K562 (cell line): Measurements from ENCODE around the gene ABCA1. TPM values are rescaled to one million over a fixed set of nuclear protein-coding genes. Genes with fewer than 3 reads are reported as not detected.

Experiments used
- ATAC-seq: fragments of 200-7000 bp; cut with Tn5 transposase; 3 replicates; pipeline ENCODE4 v1.9.1; 2020; ENCODE audit warnings: moderate library complexity
- BruUV-seq: library from RNA; stranded (reverse); fragments of 400-500 nt; replicated peaks from 2 replicates; lab custom pipeline; 2021; lab: Mats Ljungman, UMichigan
- CTCF ChIA-PET: fragments of 300-600 bp; formaldehyde crosslinking; extraction: SDS; loops from one replicate; lab custom pipeline; 2021; ENCODE audit warnings: low intra/inter-chr PET ratio; lab: Yijun Ruan, JAX
- POLR2A ChIA-PET: fragments of 300-600, 350-650 bp; sonication (Branson Sonifier 250); formaldehyde crosslinking; extraction: SDS; loops from one replicate; lab custom pipeline; 2021; ENCODE audit warnings: antibody characterized with exemption, inconsistent platforms; lab: Yijun Ruan, JAX
- DNase-seq, 4 experiments: peaks; one replicate each; pipeline versions ENCODE4 v3.0.0 to v3.0.0-alpha.2; 2011 to 2018; ENCODE audit warnings: low spot score in 3 of 4, mixed read lengths in 3 of 4; ENCODE audit errors: extremely low read depth in 1 of 4
- FAIRE-seq: peaks from 2 replicates; lab custom pipeline; 2011; peaks lifted over from hg19 to GRCh38; lab: Jason Lieb, UNC
- H2AFZ ChIP-seq: 2 replicates; pipeline ENCODE4 v1.6.0; 2011; ENCODE audit warnings: low read depth, low read length, control low read depth, inconsistent platforms
- H3K27ac ChIP-seq: fragments of 200-600 bp; 3 replicates; pipeline ENCODE4 v1.8.0; 2011; ENCODE audit warnings: low read depth, mild to moderate bottlenecking, control low read depth, inconsistent platforms, low read length, moderate library complexity, mixed read lengths; ENCODE audit errors: extremely low read depth
- H3K27me3 ChIP-seq, 2 experiments: fragments of 300-600 bp in 1 of 2; 2 replicates in 1 of 2; 3 replicates in 1 of 2; pipeline versions ENCODE4 v1.6.0 to v1.8.0; 2011; ENCODE audit warnings: inconsistent platforms in 2 of 2, low read length in 2 of 2, mild to moderate bottlenecking in 1 of 2, mixed read lengths in 1 of 2, moderate library complexity in 1 of 2; ENCODE audit not compliant: control insufficient read depth in 2 of 2, insufficient read depth in 2 of 2
- H3K36me3 ChIP-seq: fragments of 300-600 bp; 3 replicates; pipeline ENCODE4 v1.8.0; 2011; ENCODE audit warnings: mild to moderate bottlenecking, low read length, inconsistent platforms; ENCODE audit not compliant: control insufficient read depth, insufficient read depth
- H3K4me1 ChIP-seq, 2 experiments: fragments of 200-600 bp in 1 of 2; replicated peaks in 1 of 2; 2 replicates in 1 of 2; 3 replicates in 1 of 2; pipeline versions ENCODE4 v1.5.1 to v1.8.0; 2011; ENCODE audit warnings: inconsistent platforms in 2 of 2, low read length in 2 of 2, mild to moderate bottlenecking in 1 of 2, mixed read lengths in 1 of 2, moderate library complexity in 1 of 2; ENCODE audit not compliant: control insufficient read depth in 2 of 2, insufficient read depth in 2 of 2
- H3K4me2 ChIP-seq: 2 replicates; pipeline ENCODE4 v1.6.1; 2011; ENCODE audit warnings: low read length, control low read depth, inconsistent platforms, mixed read lengths; ENCODE audit not compliant: insufficient read depth
- H3K4me3 ChIP-seq: fragments of 200-600 bp; sonication (generic), shearing (Covaris generic); 2 replicates; pipeline ENCODE4 v1.5.1; 2016; ENCODE audit warnings: control low read depth, inconsistent platforms
- H3K79me2 ChIP-seq: fragments of 200-600 bp; 3 replicates; pipeline ENCODE4 v1.8.0; 2011; ENCODE audit warnings: low read length, inconsistent platforms; ENCODE audit not compliant: control insufficient read depth, insufficient read depth
- H3K9ac ChIP-seq, 2 experiments: 2 replicates each; pipeline versions ENCODE4 v1.6.0 to v1.6.1; 2011; ENCODE audit warnings: low read depth in 2 of 2, low read length in 2 of 2, control low read depth in 1 of 2, inconsistent platforms in 1 of 2, mild to moderate bottlenecking in 1 of 2, mixed read lengths in 1 of 2; ENCODE audit not compliant: insufficient read depth in 1 of 2
- H3K9me1 ChIP-seq: one replicate; pipeline ENCODE4 v1.6.0; 2011; ENCODE audit warnings: inconsistent platforms, mild to moderate bottlenecking, low read length, moderate library complexity; ENCODE audit not compliant: control insufficient read depth, insufficient read depth
- H3K9me3 ChIP-seq: replicated peaks from 2 replicates; pipeline ENCODE4 v1.5.1; 2011; ENCODE audit warnings: low read depth, low read length, inconsistent platforms; ENCODE audit not compliant: control insufficient read depth, insufficient read depth
- H4K20me1 ChIP-seq: replicated peaks from 2 replicates; pipeline ENCODE4 v1.6.1; 2011; ENCODE audit warnings: low read length, inconsistent platforms, mixed read lengths; ENCODE audit not compliant: control insufficient read depth, insufficient read depth
- ATF4 ChIP-seq: fragments of 450-650 bp; formaldehyde crosslinking; IDR thresholded peaks from 2 replicates; pipeline ENCODE4 v1.4.0; 2022; ENCODE audit warnings: mild to moderate bottlenecking, moderate library complexity
- BRD9 ChIP-seq: fragments of 450-650 bp; IDR thresholded peaks from 2 replicates; pipeline ENCODE4 v1.6.1; 2018; ENCODE audit warnings: low read depth; ENCODE audit not compliant: partially characterized antibody
- CHD1 ChIP-seq: fragments of 200-600 bp; sonication (generic); IDR thresholded peaks from one replicate; pipeline ENCODE4 v1.6.1; 2012; ENCODE audit warnings: mild to moderate bottlenecking, moderate library complexity, low read length, inconsistent platforms
- DIDO1 ChIP-seq: fragments of 450-650 bp; IDR thresholded peaks from 2 replicates; pipeline ENCODE4 v1.6.1; 2016; ENCODE audit warnings: low read depth, missing biosample characterization, missing genetic modification characterization
- GABPA ChIP-seq: fragments of 200-800 bp; sonication (Bioruptor generic); conservative IDR thresholded peaks from 2 replicates; pipeline ENCODE4 v1.6.1; 2016; ENCODE audit warnings: low read depth, missing genetic modification characterization, missing compliant biosample characterization
- GTF2A2 ChIP-seq: IDR thresholded peaks from 2 replicates; pipeline ENCODE4 v1.6.1; 2016; ENCODE audit warnings: mild to moderate bottlenecking, missing genetic modification characterization, missing compliant biosample characterization
- HNRNPK ChIP-seq: fragments of 200-400 bp; formaldehyde crosslinking; IDR thresholded peaks from one replicate; pipeline ENCODE4 v1.6.1; 2018; ENCODE audit warnings: mild to moderate bottlenecking, low read depth, low read length; ENCODE audit not compliant: poor library complexity, severe bottlenecking
- MEF2D ChIP-seq: conservative IDR thresholded peaks from 2 replicates; pipeline ENCODE4 v1.6.1; 2016; ENCODE audit warnings: low read depth, missing genetic modification characterization, missing compliant biosample characterization
- PRPF4 ChIP-seq: fragments of 200-400 bp; formaldehyde crosslinking; IDR thresholded peaks from one replicate; pipeline ENCODE4 v1.6.1; 2017; ENCODE audit warnings: low read length, low read depth, mild to moderate bottlenecking; ENCODE audit not compliant: insufficient read depth, poor library complexity, severe bottlenecking
- RBM25 ChIP-seq: fragments of 200-400 bp; formaldehyde crosslinking; IDR thresholded peaks from 2 replicates; pipeline ENCODE4 v1.6.1; 2018; ENCODE audit warnings: low read length, low read depth, moderate library complexity; ENCODE audit not compliant: severe bottlenecking
- SAFB ChIP-seq: fragments of 200-400 bp; formaldehyde crosslinking; IDR thresholded peaks from 2 replicates; pipeline ENCODE4 v1.6.1; 2017; ENCODE audit warnings: low read depth, low read length, borderline replicate concordance
- SMAD2 ChIP-seq: fragments of 150-350 bp; IDR thresholded peaks from 2 replicates; pipeline ENCODE4 v1.6.1; 2014; ENCODE audit warnings: low read depth, mild to moderate bottlenecking, low read length
- SMARCC2 ChIP-seq: fragments of 450-650 bp; IDR thresholded peaks from 2 replicates; pipeline ENCODE4 v1.6.1; 2017; ENCODE audit warnings: antibody characterized with exemption, moderate library complexity, mild to moderate bottlenecking, low read depth
- ZBTB7A ChIP-seq: IDR thresholded peaks from 2 replicates; pipeline ENCODE4 v1.6.1; 2011; ENCODE audit warnings: low read depth, mild to moderate bottlenecking, low read length, moderate library complexity, borderline replicate concordance; ENCODE audit not compliant: control insufficient read depth
- ZC3H11A ChIP-seq: IDR thresholded peaks from 2 replicates; pipeline ENCODE4 v1.6.1; 2012; ENCODE audit warnings: low read depth, low read length, improper control_type of control experiment
- WGBS: fragments of 100-300 bp; shearing (Covaris generic); methylation state at CpG from one replicate; pipeline ENCODE4 v1.1.6; 2016; ENCODE audit warnings: low coverage, mixed read lengths; ENCODE audit not compliant: insufficient coverage; ENCODE audit errors: missing lambda C conversion rate; 5-methylcytosine and 5-hydroxymethylcytosine counted together
- in situ Hi-C: fragments of 300-500 bp; cut with MboI; formaldehyde crosslinking; loops from 4 replicates; pipeline ENCODE4 v1.15.0; 2018; ENCODE audit warnings: inconsistent platforms, mixed read lengths
- intact Hi-C: fragments of 100-400 bp; cut with micrococcal nuclease; formaldehyde crosslinking; loops from 2 replicates; pipeline ENCODE4 v1.14.2; 2022
- polyA plus RNA-seq, 8 experiments: library from polyadenylated mRNA; depleted of rRNA in 4 of 8; stranded (reverse) in 5 of 8; unstranded in 3 of 8; fragments of >200 nt; fragmentation: Nextera tagmentation in 2 of 8; fragmentation: Illumina TruSeq in 1 of 8; extraction: Ambion mirVana in 2 of 8; extraction: Trizol in 1 of 8; gene quantifications; 2 replicates each; pipeline versions ENCODE4 v1.2.1 to v1.2.3, GENCODE V29; 2011 to 2014; ENCODE audit warnings: inconsistent platforms in 1 of 8, missing spikeins in 1 of 8
- total RNA-seq, 7 experiments: library from RNA; depleted of rRNA in 6 of 7; stranded (reverse); fragments of >200 nt in 6 of 7; fragmentation: Illumina TruSeq in 2 of 7; extraction: Trizol in 2 of 7; gene quantifications; 2 replicates each; pipeline versions ENCODE4 v1.2.1 to v1.2.3, GENCODE V29; 2011 to 2021; ENCODE audit warnings: low replicate concordance in 1 of 7

The ABCA1 gene
- total and polyA plus RNA-seq, 9 of the 15 experiments (the other 6 are each of a cell fraction or from before 2014, with no cell fraction given) = under 0.01 to 0.18 (median 0.02) TPM; not detected in 5

- peaks cover 2 to 21% of the 10 kb centered on the region in 2 experiments; a peak in 3 of 5 replicates for H3K27me3 ChIP-seq
- DNase-seq (no peak), ATAC-seq (no peak), FAIRE-seq (no peak)
- H2AFZ ChIP-seq = no peak overlapping the region
- no peaks in the 10 kb centered on the region for H3K9me3 ChIP-seq
- no peak overlapping the region for H3K4me2 ChIP-seq
- no peak overlapping the region for H3K27ac ChIP-seq
- no peak overlapping the region for H3K9ac ChIP-seq
- intact Hi-C loops (no loop called here), in situ Hi-C loops (no loop called here)
- H3K36me3 ChIP-seq = no peaks in the 10 kb centered on the region
- POLR2A ChIA-PET = interaction anchor here (0.6 kb wide), 1 partner anchor 106 kb away, joined by 3 read pairs; no protein-coding TSS in a partner anchor
- no TSS peak for BruUV-seq
- no peaks in the 10 kb centered on the region for H3K4me1 ChIP-seq
- H3K4me3 ChIP-seq = no peak overlapping the region
- 9% methylated on average over 3 of the region's 3 CpGs for WGBS
- CTCF ChIA-PET = no interaction called here
- H4K20me1 ChIP-seq = no peaks in the 10 kb centered on the region
- no peaks in the 10 kb centered on the region for H3K9me1 ChIP-seq
- no peaks in the 10 kb centered on the region for H3K79me2 ChIP-seq
- no peak for TF ChIP-seq SMARCC2
- TF ChIP-seq HNRNPK = no peak
These were observed 20.3 kb upstream of the ABCA1 start for GRCh38 chr9:104948277-104948676.

GRCh38 chr9:104944871-104945270, 16.9 kb upstream of the ABCA1 start:
- ChIA-PET CTCF (no interaction called here), POLR2A (interaction anchor here (1.0 kb wide), 1 partner anchor 9 kb away, joined by 3 read pairs; no protein-coding TSS in a partner anchor)
- Histone ChIP-seq H3K4me3 (no peak overlapping the region), H3K9me1 (no peaks in the 10 kb centered on the region), H3K9me3 (no peaks in the 10 kb centered on the region), H3K27ac (no peak overlapping the region), H3K4me2 (no peak overlapping the region), H3K79me2 (no peaks in the 10 kb centered on the region), H3K4me1 (no peaks in the 10 kb centered on the region), H3K27me3 (peaks cover 2 to 6% of the 10 kb centered on the region in 2 experiments; a peak in 2 of 5 replicates), H3K36me3 (no peaks in the 10 kb centered on the region), H3K9ac (no peak overlapping the region), H2AFZ (no peak overlapping the region)
- intact Hi-C loops (no loop called here), in situ Hi-C loops (no loop called here)
- FAIRE-seq = no peak
- 6% methylated on average over 3 of the region's 3 CpGs for WGBS
- no peak for DNase-seq
- ATAC-seq = no peak
- BruUV-seq = no TSS peak
- TF ChIP-seq GTF2A2 (tag) (no peak), SAFB (no peak), BRD9 (no peak), GABPA (tag) (no peak), ZBTB7A (no peak), CHD1 (no peak), RBM25 (no peak), DIDO1 (tag) (no peak), PRPF4 (no peak), MEF2D (tag) (no peak), ATF4 (no peak), ZC3H11A (no peak), SMAD2 (no peak)
- TF ChIP-seq, all 486 proteins: peak for 0
- H4K20me1 ChIP-seq = no peaks in the 10 kb centered on the region
